ENCODE data around the gene THAP4. TPM values are rescaled to one million over a fixed set of nuclear protein-coding genes. Genes with fewer than 3 reads are reported as not detected.

The THAP4 gene
- total RNA-seq, 2 experiments from 2014 or later, result 27.5 to 31.4 TPM

GRCh38 chr2:241555711-241556110 is 81.2 kb downstream of the THAP4 start:
- no peak overlapping the region for H3K4me3 Mint-ChIP-seq
- Histone ChIP-seq H3K4me3 (ENCODE audit: low read length) (no peak overlapping the region), H3K27ac (ENCODE audit: low read depth in 1 of 2, low read length in 2 of 2) (no peak overlapping the region), H3K27me3 (ENCODE audit: control insufficient read depth in 1 of 2, insufficient read depth in 2 of 2, low read length in 2 of 2) (peaks cover 17 to 39% of the 10 kb centered on the region in 2 experiments), H3K4me1 (ENCODE audit: insufficient read depth, low read length) (peaks cover 12% of the 10 kb centered on the region), H3K36me3 (ENCODE audit: insufficient read depth, low read length) (no peaks in the 10 kb centered on the region), H3K9me3 (ENCODE audit: control insufficient read depth in 1 of 2, insufficient read depth in 1 of 2, low read length in 2 of 2) (peaks cover 12 to 19% of the 10 kb centered on the region in 2 experiments)
- peaks cover 11% of the 10 kb centered on the region for H3K9me3 Mint-ChIP-seq
- DNase-seq (no peak), ATAC-seq (ENCODE audit: poor library complexity) (no peak)
- CTCF ChIA-PET, result no interaction called here
- H3K4me1 Mint-ChIP-seq (ENCODE audit: low read depth), result peaks cover 15% of the 10 kb centered on the region
- intact Hi-C loops (cut with DNase I, micrococcal nuclease), result no loop called here
- POLR2A ChIA-PET, result no interaction called here
- TF ChIP-seq CTCF (IDR thresholded peaks at IDR 0.05), result no peak
- H3K27ac Mint-ChIP-seq, result no peak overlapping the region
- peaks cover 4% of the 10 kb centered on the region for H3K36me3 Mint-ChIP-seq (ENCODE audit: low read depth)
- peaks cover 57% of the 10 kb centered on the region for H3K27me3 Mint-ChIP-seq

- H3K9me3 Mint-ChIP-seq, result peaks cover 11% of the 10 kb centered on the region
- DNase-seq, result no peak
- Histone ChIP-seq H3K4me3 (ENCODE audit: low read length) (no peak overlapping the region), H3K9me3 (ENCODE audit: control insufficient read depth in 1 of 2, insufficient read depth in 1 of 2, low read length in 2 of 2) (peaks cover 12 to 19% of the 10 kb centered on the region in 2 experiments), H3K4me1 (ENCODE audit: insufficient read depth, low read length) (peaks cover 10% of the 10 kb centered on the region), H3K27me3 (ENCODE audit: control insufficient read depth in 1 of 2, insufficient read depth in 2 of 2, low read length in 2 of 2) (peaks cover 10 to 30% of the 10 kb centered on the region in 2 experiments), H3K36me3 (ENCODE audit: insufficient read depth, low read length) (no peaks in the 10 kb centered on the region), H3K27ac (ENCODE audit: low read depth in 1 of 2, low read length in 2 of 2) (no peak overlapping the region)
- TF ChIP-seq CTCF (IDR thresholded peaks at IDR 0.05), result no peak
- ChIA-PET POLR2A (no interaction called here), CTCF (no interaction called here)
- no peak overlapping the region for H3K4me3 Mint-ChIP-seq
- intact Hi-C loops (cut with DNase I, micrococcal nuclease), result no loop called here
- no peak for ATAC-seq (ENCODE audit: poor library complexity)
- peaks cover 15% of the 10 kb centered on the region for H3K4me1 Mint-ChIP-seq (ENCODE audit: low read depth)
- peaks cover 4% of the 10 kb centered on the region for H3K36me3 Mint-ChIP-seq (ENCODE audit: low read depth)
- H3K27ac Mint-ChIP-seq, result no peak overlapping the region
- H3K27me3 Mint-ChIP-seq, result peaks cover 49% of the 10 kb centered on the region
Observed at GRCh38 chr2:241554610-241555322, 82.2 kb downstream of the THAP4 start.

- no peak for ATAC-seq (ENCODE audit: poor library complexity)
- Mint-ChIP-seq H3K4me1 (ENCODE audit: low read depth) (peaks cover 15% of the 10 kb centered on the region), H3K36me3 (ENCODE audit: low read depth) (peaks cover 4% of the 10 kb centered on the region), H3K9me3 (peaks cover 11% of the 10 kb centered on the region), H3K27me3 (peaks cover 53% of the 10 kb centered on the region), H3K27ac (no peak overlapping the region), H3K4me3 (no peak overlapping the region)
- POLR2A ChIA-PET, result no interaction called here
- TF ChIP-seq CTCF (IDR thresholded peaks at IDR 0.05), result no peak
- Histone ChIP-seq H3K4me3 (ENCODE audit: low read length) (no peak overlapping the region), H3K4me1 (ENCODE audit: insufficient read depth, low read length) (peaks cover 8% of the 10 kb centered on the region), H3K27me3 (ENCODE audit: control insufficient read depth in 1 of 2, insufficient read depth in 2 of 2, low read length in 2 of 2) (peaks cover 9 to 29% of the 10 kb centered on the region in 2 experiments), H3K9me3 (ENCODE audit: control insufficient read depth in 1 of 2, insufficient read depth in 1 of 2, low read length in 2 of 2) (peaks cover 12 to 19% of the 10 kb centered on the region in 2 experiments), H3K27ac (ENCODE audit: low read depth in 1 of 2, low read length in 2 of 2) (no peak overlapping the region), H3K36me3 (ENCODE audit: insufficient read depth, low read length) (no peaks in the 10 kb centered on the region)
- DNase-seq, result no peak
- intact Hi-C loops (cut with DNase I, micrococcal nuclease), result no loop called here
- CTCF ChIA-PET, result no interaction called here
Observed at GRCh38 chr2:241553981-241554380, 83.0 kb downstream of the THAP4 start.

Data from CD4-positive, alpha-beta T cell (primary cell).